Cardiac fibroblast (primary cell): Measurements from ENCODE around the gene PDGFA.

Experiments
- DNase-seq, 2 donors: peaks; one replicate each; pipeline versions ENCODE4 v3.0.0 to v3.0.0-alpha.2; 2010; ENCODE audit warnings: low read depth in 2 of 2
- H3K4me3 ChIP-seq, 2 donors: replicated peaks in 1 of 2; 1 replicate in 1 of 2; 2 replicates in 1 of 2; pipeline ENCODE4 v1.5.1; 2011; ENCODE audit warnings: low read depth in 2 of 2, low read length in 2 of 2, mild to moderate bottlenecking in 2 of 2, moderate library complexity in 1 of 2
- TF ChIP-seq, protein P1 (sequence below): IDR thresholded peaks from one replicate; pipeline ENCODE4 v1.5.1; 2011; ENCODE audit warnings: low read depth, mild to moderate bottlenecking, low read length, inconsistent platforms

The PDGFA gene

DNA sequence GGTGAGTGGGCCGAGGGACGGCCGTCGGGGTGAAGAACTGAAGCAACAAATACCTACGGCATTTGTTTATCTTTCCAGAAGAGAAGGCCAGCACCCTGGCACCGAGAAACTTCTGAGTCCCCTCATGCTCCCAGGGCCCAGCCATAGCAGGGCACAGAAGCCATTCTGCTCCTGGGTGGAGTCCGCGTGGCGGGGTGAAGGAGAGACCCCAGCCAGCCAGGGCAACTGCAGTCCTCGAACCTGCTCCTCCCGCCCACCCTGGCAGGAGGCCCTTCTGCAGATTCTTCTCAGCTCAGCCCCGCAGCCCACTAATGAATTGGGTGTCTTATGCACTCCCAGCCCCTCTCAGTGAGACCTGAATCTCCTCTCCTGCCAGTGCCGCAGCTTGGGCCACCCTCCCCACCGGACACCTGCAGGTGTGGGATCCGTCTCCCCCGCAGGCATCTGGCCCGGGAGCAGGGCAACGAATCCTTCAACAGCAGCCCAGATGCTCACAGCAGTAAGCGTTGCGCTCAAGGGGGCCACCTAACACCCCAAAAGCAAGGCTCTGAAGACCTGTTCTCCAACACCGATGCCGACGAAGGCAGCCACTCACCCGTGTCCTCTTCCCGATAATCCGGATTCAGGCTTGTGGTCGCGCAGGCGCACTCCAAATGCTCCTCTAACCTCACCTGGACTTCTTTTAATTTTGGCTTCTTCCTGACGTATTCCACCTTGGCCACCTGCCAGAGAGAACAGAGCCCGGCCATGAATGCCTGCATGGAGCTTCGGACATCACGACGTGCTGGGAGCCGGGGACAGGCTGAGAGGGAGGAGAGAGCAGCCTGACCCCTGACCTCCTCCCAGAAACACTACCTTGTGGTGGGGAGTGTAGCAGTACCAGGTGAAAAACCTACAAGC lies 18.9 kb downstream of the PDGFA start:
- no peak overlapping the region for H3K4me3 ChIP-seq
- no peak for DNase-seq
- TF ChIP-seq, protein P1, sequence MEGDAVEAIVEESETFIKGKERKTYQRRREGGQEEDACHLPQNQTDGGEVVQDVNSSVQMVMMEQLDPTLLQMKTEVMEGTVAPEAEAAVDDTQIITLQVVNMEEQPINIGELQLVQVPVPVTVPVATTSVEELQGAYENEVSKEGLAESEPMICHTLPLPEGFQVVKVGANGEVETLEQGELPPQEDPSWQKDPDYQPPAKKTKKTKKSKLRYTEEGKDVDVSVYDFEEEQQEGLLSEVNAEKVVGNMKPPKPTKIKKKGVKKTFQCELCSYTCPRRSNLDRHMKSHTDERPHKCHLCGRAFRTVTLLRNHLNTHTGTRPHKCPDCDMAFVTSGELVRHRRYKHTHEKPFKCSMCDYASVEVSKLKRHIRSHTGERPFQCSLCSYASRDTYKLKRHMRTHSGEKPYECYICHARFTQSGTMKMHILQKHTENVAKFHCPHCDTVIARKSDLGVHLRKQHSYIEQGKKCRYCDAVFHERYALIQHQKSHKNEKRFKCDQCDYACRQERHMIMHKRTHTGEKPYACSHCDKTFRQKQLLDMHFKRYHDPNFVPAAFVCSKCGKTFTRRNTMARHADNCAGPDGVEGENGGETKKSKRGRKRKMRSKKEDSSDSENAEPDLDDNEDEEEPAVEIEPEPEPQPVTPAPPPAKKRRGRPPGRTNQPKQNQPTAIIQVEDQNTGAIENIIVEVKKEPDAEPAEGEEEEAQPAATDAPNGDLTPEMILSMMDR: no peak

DNA sequence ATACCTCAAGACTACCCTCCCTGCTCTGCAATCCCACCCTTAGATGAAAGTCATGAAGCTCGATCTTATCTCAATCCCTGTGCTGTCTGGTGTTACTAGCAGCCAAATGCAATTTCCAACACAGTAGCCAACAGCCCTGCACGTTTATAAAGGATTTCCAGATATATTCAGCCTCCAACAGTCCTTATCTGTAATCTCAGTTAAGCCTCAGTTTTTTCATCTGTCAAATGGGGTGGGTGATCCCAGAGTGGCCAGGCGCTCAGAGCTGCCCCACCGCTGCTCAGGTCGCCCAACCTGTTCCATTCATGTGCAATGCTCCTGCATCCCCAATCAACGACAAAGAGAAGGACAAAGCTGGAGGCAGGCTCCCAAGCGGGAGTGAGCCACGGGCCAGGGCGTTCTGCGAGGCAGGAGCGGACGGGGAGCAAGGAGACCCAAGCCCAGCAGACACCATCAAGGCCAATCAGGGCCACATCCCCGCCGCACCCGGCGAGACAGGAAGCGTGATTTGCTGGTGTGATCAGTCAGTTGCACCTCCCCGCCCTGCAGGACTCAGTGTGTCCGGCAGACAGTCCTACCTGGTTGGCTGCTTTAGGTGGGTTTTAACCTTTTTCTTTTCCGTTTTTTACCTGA lies 19.7 kb downstream of the PDGFA start:
- DNase-seq: no peak
- no peak overlapping the region for H3K4me3 ChIP-seq
- TF ChIP-seq, protein P1: no peak

DNA sequence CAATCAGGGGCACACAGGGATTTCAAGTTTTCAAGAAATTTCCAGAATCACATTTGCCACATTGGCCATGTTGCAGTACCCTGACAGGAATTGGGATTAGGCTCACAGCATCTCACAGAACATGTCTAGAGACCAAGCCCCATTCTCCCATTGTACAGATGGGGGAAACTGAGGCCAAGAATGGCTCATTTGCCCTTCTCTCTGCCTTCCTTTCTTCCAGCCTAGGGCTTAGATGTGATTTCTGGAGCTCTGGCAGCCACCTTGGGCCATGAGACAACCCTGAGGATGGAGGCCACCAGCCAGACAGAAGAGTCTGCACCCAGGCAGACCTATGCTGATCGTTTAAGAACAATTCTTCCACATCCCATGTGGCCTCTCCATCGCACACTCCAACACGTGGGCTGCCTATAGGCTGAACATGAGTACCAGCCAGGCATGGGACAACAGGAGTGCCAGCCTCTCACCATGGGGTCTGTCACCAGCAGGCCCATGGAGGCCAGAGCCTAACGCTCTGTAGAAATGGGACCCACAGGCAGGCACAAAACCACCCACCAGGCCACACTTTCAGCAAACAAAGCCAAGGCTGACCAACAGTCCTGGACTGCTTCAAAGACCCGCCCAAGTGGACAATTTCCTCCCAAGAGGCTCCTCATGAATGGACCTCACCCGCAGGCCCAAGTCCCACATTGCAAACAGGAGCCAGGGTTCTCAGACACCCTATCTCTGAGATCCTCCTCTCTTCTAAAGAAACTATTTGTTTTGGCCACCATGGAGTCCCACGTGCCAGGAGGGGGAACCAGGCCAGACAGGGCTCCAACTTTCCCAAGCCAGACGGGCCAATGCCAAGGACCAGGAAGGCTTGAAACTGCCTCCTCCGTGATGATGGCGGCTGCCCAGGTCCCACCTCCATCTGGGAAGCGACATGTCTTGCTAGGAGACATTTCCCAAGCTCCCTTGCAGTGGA lies 20.7 kb downstream of the PDGFA start:
- H3K4me3 ChIP-seq: no peak overlapping the region
- peak in 1 of 2 donors; percentile 59 for DNase-seq
- TF ChIP-seq, protein P1: no peak

DNA sequence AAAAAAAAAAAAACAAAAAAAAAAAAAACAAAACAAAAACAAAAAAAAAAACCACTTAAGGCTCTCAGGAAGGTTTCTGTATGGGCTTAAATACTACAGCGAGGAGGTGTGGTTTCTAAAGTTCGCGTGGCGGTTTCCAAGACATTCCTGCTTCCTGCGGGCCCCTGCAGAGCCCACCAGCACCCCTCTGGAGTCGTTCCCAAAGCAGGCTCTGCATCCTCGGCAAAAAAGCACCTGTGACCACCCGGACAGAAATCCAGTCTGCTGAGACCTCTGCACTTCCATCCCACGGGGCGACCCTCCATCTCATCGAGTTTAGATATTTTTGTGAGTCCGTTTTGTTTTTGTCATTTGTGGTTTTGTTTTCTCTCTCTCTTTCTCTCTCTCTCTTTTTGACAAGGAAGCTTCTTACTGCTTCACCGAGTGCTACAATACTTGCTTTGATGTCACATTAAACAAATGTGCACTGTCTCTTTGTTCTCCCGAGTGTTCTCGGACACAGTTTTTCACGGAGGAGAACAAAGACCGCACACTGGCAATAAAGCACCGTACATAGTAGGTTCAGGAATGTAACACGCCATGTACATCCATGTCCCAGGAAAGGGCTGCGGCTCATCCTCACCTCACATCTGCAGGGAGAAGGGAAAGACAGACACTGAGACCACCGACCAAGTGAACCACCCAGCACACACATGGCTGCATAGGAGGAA lies 21.5 kb downstream of the PDGFA start:
- DNase-seq: no peak
- TF ChIP-seq, protein P1: no peak

DNA sequence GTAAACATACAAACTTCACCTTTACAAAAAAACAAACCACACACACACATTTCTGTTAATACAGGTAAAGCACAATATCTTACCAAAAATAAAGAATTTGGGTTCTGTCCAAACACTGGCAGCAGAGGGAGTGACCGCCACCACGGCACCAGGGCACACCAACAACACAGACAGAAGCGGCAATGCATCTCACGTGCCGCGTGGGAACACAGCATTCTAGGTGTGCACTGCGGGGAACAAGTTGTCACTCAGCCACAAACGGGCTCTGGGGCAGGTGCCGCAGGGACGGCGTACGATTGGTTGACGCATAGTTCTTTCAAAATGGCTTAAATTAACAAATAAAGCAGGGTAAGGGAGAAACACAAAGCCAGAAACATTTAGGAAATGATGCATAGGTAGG lies 22.3 kb downstream of the PDGFA start:
- DNase-seq: no peak
- TF ChIP-seq, protein P1: no peak
- no peak overlapping the region for H3K4me3 ChIP-seq

More for the DNA sequence above, 21.5 kb downstream of the PDGFA start:
- H3K4me3 ChIP-seq: no peak overlapping the region
